ENCODE measurements around the gene FAM222A. TPM values are rescaled to one million over a fixed set of nuclear protein-coding genes. Genes with fewer than 3 reads are reported as not detected.

The FAM222A gene
- total RNA-seq, 1 experiment from 2014 or later, result 2.1 TPM

DNA sequence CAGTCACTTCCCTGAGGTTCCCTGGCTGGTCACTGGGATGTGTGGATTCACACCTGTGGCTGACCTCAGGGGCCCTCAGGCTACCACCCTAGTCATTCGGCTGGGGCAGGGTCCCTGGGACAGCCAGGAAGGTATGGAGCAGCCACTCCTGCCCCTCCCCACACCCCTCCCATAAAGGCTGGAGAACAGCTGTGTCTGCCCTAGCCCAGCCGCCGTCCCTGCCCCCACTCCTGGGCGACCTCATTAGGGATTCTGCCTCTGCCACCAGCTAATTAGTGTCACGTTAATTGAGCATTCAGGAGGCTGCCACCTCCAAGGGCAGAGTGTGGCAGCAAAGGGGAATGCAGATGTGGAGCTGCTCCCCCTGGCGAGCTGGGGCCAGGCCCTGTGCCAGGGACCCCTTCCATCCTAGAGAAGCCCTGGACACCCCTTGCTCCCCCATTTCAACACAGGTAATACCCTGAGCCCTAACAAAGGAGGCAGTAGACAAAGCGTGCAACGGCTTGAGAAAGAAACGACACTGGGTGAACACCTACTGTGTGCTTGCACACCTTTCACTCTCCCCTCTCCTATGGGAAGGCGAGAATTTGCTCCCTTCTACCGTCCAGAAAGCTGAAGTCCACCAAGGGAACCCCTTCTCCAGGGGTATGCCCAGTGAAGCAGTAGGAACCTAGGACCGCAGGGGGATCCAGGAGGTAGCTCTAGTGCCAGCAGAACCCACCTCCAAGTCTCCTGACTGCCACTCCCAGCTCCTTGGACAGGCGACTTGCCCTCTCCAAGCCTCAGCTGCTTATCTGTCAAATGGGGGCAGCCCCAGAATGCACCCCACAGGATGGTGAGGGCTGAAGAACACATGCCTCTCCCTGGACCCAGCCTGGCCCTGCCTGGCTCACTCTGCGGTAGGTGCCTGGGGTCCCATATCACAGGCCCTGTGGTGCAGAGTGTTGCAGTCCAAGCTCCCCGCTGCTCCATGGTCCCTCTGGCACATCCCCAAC is 45.1 kb downstream of the FAM222A start:
- no peak for DNase-seq (ENCODE audit: low read depth)

DNA sequence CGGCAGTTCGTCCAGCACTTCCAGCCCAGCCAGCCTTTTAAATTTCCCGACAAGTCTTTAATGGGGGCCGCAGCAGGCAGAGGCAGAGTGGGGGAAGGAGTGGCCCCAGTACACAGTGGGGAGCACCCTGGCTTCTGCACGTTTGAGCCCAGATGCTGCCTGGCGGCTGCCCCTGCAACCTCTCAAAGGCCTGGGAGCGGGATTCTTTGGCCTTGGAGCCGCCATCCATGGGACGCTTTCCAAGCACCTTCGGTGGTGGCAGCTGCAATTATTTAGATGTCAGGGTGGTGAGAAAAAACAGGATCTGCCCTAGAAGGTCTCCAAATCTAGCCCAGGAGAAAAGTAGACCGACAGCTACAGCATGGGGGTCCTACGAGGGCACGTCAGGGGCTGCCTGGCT is 46.0 kb downstream of the FAM222A start:
- DNase-seq (ENCODE audit: low read depth), result no peak

GRCh38 chr12:109760031-109760929 is 46.7 kb downstream of the FAM222A start:
- no peak for DNase-seq (ENCODE audit: low read depth)

GRCh38 chr12:109760930-109761921 is 47.6 kb downstream of the FAM222A start:
- peak; percentile 6 for DNase-seq (ENCODE audit: low read depth)

DNA sequence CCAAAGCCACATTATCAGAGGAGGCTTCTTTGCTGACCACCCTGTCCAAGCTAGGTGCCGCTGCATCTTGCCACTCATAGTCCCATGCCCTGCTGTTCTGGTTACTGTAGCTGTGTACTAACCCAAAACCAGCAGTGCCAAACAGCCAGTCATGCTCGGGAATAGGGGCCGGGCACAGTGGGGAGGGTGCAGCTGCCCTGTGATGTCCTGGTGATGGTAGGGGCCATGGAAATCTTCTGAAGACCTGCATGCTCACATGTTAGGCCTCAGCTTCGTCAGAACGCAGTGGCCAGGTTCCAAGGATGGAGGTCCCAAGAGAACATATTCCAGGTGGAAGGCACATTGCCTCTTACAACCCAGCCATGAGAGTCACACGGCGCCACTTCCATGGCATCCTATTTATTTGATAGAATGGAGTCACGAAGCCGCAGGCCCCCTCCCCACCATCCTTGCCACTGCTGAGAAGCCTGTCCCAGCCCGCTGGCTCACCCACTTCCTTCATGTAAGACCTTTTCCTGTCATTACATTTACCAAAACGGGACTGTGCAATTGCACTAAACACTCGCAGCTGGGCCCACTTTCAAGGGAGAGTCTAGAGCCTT is 48.5 kb downstream of the FAM222A start:
- DNase-seq (ENCODE audit: low read depth), result no peak

- DNase-seq (ENCODE audit: low read depth), result no peak
Observed at GRCh38 chr12:109762673-109763191, 49.1 kb downstream of the FAM222A start.

- peak; percentile 71 for DNase-seq (ENCODE audit: low read depth)
Observed at GRCh38 chr12:109763201-109763841, 49.7 kb downstream of the FAM222A start.

- no peak for DNase-seq (ENCODE audit: low read depth)
Observed at GRCh38 chr12:109764123-109764522, 50.5 kb downstream of the FAM222A start.

DNA sequence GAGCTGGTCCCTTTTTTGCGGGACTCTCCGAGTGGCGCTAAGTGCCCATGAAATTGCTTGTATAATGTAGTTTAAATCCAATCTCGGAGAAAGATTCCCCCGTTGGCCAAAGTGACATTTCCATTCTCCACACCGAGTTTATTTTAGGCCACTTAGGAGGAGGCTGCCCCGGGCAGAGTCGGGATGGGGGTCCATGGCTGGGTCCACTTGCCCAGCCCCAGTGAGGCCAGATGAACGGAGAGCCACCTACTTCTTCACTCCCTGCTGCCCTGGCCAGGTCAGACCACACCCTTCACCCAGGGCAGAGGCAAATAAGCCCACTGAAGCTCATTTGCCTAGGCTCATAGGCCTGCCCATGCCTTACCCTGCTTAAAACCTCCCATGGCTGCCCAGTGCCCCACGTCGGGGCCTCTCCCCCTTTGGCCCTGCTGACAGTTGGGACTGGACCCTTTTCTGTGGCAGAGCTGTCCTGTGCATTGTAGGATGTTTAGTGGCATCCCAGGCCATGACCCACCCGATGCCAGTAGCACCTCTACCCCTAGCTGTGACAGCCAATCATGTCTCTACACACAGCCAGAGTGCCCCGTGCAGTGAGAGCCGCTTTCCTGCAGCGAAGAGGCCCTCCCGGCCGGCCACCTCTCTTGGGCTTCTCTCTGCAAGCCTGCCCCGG is 51.3 kb downstream of the FAM222A start:
- DNase-seq (ENCODE audit: low read depth), result no peak

- DNase-seq (ENCODE audit: low read depth), result no peak
Observed at GRCh38 chr12:109765446-109765810, 51.8 kb downstream of the FAM222A start.

DNA sequence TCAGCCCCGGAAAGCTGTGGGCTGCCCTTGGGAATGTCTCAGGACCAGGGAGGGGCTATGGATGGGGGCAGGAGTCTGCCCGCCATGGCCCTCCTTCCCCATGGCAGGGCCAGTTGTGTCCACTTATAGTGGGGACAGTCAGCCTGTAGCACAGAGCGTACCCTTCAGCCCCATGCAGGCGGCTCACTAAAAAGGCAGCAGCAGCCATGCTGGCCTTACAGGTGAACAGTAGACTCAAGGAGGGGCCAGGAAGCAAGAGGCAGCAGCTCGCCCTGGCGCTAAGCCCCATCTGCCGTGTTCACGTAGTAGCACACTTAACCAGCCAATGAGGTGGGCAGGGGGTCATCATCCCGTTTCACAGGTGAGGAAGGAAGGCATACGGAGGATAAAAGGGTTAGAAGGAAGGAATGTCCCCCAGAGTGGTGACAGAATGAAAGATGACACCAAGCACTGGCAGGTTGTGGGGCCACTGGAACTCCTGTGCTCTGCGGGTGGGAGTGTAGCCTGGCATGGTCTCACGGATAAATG is 52.7 kb downstream of the FAM222A start:
- no peak for DNase-seq (ENCODE audit: low read depth)

- no peak for DNase-seq (ENCODE audit: low read depth)
Observed at GRCh38 chr12:109767456-109767855, 53.8 kb downstream of the FAM222A start.

DNA sequence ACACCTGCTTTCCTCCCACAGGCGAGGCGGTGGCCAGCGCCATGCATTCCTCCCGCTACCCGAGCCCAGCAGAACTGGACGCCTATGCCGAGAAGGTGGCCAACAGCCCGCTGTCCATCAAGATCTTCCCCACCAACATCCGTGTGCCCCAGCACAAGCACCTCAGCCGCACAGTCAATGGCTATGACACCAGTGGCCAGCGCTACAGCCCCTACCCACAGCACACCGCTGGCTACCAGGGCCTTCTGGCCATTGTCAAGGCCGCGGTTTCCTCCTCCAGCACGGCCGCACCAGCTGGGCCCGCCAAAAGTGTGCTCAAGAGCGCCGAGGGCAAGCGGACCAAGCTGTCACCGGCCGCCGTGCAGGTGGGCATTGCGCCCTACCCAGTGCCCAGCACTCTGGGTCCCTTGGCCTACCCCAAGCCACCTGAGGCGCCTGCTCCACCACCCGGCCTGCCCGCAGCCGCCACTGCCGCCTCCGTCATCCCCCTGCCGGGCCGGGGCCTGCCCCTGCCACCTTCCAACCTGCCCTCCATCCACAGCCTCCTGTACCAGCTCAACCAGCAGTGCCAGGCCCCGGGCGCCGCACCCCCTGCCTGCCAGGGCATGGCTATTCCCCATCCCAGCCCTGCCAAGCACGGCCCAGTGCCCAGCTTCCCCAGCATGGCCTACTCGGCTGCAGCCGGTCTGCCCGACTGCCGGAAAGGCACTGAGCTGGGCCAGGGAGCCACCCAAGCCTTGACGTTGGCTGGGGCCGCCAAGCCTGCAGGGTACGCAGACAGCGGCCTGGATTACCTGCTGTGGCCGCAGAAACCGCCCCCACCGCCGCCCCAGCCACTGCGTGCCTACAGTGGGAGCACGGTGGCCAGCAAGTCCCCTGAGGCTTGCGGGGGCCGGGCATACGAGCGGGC is 54.6 kb downstream of the FAM222A start:
- no peak for DNase-seq (ENCODE audit: low read depth)

- DNase-seq (ENCODE audit: low read depth), result no peak
Observed at GRCh38 chr12:109768901-109769670, 55.5 kb downstream of the FAM222A start.

- DNase-seq (ENCODE audit: low read depth), result no peak
Observed at GRCh38 chr12:109770104-109770860, 56.7 kb downstream of the FAM222A start.

DNA sequence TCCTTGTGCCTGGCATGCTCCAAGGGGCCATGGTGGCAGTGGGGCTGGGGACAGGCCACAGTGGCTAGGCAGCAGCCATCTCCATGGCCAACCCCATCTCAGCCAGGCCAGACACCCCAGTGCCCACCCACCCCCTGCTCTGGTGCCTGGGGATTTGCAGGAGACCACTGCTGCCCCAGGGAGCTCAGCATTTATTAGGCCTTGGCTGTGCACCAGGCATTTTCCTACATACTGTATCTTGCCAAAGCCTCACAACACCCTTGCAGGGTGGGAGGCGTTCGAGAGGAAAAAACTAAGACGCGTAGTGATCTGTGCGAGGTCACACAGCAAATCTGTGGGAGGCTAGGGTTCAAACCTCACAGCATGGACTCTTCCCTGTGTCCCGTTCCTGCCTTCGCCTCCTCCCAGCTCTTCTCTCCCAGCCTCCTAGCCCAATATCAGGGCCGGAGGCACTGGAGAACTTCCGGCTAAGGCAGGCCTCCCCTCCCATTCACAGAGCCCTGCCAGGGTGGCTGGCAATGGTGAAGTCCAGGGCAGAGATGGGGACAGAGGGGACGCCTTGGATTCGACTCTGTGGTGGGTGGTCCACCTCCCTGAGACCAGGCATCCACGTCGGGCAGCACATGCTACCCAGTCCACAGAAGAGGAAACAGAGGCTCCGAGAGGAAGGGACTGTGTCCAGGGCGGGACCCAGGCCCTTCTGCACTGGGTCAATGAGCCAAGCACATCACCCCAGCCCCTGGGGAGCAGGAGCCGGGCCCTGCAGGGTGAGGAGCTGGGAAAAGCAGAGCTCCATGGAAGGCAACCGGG is 57.4 kb downstream of the FAM222A start:
- DNase-seq (ENCODE audit: low read depth), result no peak

All from M059J (cell line).